Left renal cortex interstitium (tissue), 4 donors: Measurements from ENCODE around the gene MDP1. TPM values are rescaled to one million over a fixed set of nuclear protein-coding genes. Genes with fewer than 3 reads are reported as not detected.

ENCODE experiments used
- DNase-seq, 4 donors: peaks; one replicate each; pipeline ENCODE4 v3.0.0-alpha.2; 2013; ENCODE audit warnings: low read depth in 4 of 4, low spot score in 2 of 4, missing footprints in 1 of 4
- polyA plus RNA-seq, 4 donors: library from polyadenylated mRNA; unstranded; fragments of 120-200 nt; gene quantifications; one replicate each; pipeline ENCODE4 v1.2.1, GENCODE V29; 2013; ENCODE audit not compliant: insufficient read length in 4 of 4

Gene MDP1
- polyA plus RNA-seq, 4 donors: 10.2 to 18.0 (median 12.1) TPM

- DNase-seq: no peak
These were observed 30.8 kb downstream of the MDP1 start for GRCh38 chr14:24185026-24185425.

DNA sequence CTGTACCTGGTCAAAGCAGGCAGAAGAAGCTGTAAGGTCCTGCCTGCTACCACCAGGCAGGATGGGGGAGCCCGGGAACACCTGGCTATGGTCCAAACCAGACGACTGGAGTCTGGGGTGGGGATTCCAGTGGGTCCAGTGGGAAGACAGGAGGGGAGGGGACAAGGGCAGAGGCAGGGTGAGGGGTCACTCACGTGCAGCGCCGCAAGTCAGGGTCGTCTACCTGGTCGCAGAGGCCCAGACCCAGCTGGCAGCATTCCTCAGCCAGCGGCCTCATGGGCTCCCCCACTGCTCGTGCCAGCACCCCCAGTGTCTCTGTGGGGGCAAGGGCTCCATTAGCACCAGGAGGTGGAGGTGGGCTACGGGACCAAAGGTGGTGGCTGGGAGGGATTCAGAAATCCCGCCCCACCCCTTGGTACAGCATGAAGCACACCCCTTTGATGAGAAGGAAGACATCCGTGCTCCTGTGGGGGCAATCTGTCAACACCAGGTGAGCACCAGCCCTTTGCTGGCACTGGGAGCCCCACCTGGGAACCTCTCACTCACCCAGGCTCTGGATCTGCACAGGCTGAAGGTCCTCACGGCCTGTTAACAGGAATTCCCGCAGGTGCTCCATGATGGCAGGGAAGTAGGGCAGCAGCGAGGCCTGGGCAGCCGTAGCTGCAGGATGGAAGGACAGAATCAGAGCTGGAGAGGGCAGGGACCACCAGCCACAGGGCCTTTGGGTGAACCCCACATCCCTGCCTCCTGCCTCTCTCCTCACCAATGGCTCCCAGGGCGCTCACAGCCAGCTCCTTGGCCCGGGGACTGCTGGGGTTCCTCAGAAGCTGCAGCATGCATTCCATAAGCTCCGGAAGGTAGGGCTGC is 31.5 kb downstream of the MDP1 start:
- DNase-seq: no peak

GRCh38 chr14:24183014-24183481 is 32.8 kb downstream of the MDP1 start:
- no peak for DNase-seq

DNA sequence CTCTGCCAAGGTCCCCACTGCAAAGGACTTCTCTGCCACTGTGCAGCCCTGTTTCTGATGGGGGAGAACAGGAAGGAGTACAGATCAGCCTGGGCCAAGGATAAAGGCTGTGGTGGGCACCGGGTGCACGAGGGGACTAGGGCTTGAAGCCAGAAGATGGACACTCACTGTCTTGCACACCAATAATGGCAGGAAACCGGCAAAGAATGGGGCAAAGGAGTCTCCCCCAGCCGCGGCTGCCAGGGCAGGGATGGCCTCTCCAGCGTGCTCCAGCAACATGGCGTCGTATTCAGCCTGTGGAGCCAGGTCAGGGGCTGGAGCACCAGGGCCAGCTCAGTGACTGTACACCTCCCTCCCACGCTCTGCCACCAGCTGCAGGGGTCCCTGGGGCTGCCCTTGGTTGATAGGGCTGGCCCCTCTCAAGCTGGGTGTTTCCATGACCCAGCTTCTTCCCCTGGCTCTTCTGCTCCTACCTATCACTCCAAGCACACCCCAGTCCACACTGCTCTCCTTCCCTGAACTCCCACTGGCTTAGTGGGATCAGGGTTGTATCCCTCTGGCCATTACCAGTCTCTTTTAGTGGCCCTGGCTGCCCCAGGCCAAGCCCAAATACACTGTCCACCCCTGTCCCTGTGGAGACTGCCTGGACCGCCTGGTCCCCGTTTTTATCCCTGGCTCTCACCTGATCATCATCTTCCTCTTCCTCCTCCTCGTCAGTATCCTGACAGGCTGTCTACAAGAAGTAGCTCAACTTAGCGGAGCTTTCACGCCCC is 33.6 kb downstream of the MDP1 start:
- no peak for DNase-seq

DNA sequence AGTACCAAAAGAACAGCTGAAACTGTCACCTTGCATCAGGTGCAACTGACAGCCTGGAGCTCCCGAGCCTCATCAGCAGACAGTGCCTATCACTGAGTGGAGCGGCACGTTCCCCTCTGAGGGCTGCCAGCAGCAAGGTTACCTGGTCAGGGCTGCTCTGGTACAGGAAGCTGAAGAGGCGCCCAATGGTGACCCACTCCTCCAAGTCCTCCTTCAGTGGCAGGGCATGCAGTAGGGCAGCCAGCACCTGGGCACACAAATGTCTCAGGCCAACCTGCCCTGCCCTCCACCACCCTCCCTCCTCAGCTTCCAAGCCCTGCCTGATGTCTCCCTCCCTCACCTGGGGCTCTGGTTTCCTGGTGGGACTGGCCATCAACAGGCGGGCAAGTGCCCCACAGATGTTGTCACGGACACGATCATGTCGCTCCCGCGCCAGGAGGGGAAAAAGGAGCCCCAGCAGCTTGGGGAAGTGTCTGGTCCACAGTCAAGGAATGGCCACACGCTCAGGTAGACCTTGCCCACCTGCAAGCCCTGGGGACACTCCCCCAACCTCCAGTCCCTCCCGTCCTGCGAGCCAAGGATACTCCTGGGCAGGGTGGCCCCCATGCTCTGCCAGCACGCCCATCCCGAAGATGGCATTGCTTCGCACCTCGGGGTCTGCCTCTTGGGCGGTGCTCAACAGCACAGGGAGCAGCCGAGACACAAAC is 34.3 kb downstream of the MDP1 start:
- no peak for DNase-seq

DNA sequence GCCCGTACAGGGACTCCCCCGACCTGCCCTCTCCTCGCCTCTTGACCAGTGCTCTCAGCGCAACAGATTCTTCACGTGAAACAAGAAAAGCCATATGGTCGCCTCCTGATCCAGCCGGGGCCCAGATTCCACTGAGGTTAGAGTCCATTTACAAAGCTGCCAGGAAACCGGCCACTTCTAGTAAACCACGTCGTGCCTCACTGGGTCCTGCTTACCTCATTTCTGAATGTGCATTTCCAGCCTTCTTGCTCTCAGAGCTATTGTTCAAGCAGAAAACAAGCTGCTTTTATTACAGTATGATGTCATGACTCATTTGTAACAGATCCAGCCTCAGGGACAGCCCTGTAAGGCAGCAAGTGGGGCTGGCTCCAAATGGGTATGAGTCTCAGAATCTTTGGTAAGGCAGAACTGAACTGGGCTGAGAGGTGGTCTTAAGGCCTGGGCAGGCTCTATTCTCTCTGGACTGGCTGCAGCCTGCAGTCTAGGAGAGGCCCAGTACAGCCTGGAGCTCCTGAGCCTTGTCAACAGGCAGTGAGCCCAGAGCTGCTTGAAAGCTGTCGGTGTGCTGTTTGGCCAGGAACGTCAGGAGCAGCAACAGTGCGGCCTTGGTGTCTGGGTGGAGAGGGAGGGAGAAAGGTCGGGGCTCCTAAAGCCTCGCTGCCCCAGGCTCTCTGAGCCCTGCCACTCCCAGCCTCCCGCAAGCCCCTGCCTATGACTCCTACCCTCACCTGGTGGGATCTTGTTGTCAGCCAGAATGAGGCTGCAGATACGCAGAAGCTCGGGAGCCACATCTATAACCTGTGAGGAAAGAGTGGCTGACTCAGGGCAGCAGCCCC is 35.7 kb downstream of the MDP1 start:
- DNase-seq: no peak

- no peak for DNase-seq
These were observed 36.4 kb downstream of the MDP1 start for GRCh38 chr14:24179294-24179960.

GRCh38 chr14:24178399-24179178 is 37.3 kb downstream of the MDP1 start:
- DNase-seq: no peak

DNA sequence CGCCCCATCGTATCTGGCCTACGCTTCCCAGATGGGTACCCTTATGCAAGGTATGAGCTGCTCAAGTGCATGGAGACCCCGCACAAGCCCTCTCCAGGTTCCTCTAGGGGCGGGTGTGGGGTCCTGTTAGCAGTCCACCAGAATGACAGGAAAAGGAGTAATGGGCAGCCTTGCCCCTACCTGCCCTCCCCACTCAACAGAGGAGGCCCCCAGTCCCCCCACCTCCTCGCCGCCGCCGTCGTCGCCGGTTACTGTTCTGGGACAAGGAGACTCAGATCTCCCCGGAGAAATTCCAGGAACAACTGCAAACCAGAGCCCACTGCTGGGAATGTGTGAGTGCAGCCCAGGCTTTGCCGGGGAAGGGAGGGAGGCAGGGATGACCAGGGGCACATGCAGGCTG is 38.0 kb downstream of the MDP1 start:
- no peak for DNase-seq

DNA sequence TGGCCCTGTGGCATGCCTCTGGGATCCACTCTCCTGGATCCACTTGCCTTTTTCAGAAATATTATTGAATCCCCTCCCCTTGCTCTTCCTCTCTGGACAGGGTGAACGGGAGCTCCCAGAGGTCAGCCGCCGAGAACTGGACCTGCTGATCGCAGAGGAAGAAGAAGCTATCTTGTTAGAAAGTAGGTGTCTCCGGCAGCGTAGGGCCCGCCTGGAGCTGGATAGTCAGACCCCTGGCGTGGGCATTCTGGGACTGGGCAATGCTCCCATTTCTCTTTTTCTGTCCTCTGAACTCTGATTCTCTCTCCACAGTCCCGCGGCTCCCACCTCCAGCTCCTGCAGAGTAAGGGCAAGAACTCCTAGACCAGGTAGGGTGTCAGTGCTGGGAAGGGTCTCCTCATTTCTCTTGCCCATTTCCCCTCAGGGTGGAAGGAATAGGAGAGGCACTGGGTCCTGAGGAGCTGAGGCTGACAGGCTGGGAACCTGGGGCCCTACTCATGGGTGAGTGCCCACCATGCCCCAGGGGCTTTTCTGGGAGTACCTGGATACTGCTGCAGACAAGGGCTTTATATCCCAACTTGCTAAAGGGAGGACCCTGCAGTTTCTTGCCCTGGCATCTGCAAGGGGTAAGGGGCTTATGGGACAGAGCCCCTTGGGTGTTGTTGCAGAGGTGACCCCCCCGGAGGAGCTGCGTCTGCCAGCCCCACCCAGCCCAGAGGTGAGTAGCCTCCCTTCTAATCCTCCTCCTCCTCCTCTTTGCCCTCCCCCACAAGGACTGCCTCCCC is 38.6 kb downstream of the MDP1 start:
- no peak for DNase-seq

DNA sequence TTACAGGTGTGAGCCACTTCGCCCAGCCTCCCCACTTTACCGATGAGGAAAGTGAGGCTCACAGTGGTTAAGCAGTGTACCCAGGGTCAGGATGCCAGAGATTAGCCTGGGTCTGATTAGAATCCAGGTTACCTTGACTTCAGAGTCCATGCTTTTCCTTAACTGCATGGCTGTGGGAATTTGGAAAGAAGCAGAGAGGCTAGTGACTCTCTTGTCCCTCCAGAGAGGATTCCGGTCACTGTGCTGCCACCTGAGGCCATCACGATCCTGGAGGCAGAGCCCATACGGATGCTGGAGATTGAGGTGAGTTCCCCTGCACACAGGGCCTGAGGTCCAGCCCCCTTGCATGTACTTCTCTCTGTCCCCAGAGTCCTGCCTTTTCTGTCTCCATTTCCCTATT is 39.3 kb downstream of the MDP1 start:
- no peak for DNase-seq

DNA sequence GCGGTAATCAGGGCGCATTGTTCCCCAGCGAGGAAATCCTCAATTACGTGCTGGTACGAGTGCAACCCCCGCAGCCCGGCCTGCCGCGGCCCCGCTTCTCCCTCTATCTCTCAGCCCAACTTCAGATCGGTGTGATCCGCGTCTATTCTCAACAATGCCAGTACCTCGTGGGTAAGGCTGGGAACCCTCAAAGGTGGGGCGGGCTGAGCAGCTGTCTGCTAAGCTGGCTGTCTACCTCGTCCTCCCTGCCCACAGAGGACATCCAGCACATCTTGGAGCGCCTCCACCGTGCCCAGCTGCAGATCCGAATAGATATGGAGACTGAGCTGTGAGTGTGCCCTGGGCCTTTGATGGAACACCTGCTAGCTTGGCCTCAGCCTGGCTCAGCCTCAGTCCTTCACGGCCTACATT is 43.0 kb downstream of the MDP1 start:
- no peak for DNase-seq

- no peak for DNase-seq
These were observed 43.5 kb downstream of the MDP1 start for GRCh38 chr14:24172261-24172860.

DNA sequence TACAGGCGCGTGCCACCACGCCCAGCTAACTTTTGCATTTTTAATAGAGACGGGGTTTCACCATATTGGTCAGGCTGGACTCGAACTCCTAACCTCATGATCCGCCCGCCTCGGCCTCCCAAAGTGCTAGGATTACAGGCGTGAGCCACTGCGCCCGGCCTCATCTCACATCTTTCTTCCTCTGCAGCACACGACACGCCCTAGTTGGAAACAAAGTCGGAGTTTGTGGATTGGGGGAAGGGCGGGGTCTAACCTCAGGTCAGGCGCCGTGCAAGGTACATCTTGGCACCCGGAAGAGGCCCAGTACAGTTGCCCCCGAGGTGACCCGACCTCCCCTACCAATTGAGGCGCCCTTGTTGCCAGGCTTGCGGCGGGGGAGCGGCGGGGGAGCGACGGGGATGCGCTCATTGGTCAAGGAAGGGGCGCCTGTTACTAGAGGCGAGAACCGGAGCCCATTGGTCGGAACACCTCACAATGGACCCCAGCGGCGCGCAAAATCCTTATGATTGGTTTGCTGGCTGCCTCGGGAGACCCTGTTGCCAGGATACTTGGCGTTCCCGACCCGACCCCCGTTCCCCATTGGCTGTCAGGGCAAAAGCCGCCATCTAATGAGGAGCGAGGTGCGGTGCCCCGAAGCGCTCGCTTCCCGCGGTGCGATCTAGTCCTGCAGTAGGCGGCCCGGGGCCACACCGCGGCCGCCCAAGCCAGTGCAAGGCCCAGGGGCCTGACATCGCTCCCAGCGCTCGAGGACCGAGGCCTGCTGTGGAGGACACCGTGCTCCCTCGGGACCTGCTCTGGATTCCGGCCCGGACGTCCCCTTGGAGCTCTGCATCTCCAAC is 44.2 kb downstream of the MDP1 start, which contains the start of gene REC8:
Gene REC8, plus strand, starts transcription at position 659 of the 839 bp plus-strand sequence. CDS start 473 bp downstream, outside the sequence.
- peak; percentile 77 to 92 (median 81) for DNase-seq

- DNase-seq: no peak
These were observed 48.3 kb downstream of the MDP1 start for GRCh38 chr14:24167469-24168114.

GRCh38 chr14:24165785-24166184 is 50.1 kb downstream of the MDP1 start:
- no peak for DNase-seq
